Transverse colon (tissue), 3 donors: ENCODE data around the gene MYH14.

Experiments
- POLR2A ChIP-seq: fragments of 450-650 bp; IDR thresholded peaks from one replicate; pipeline ENCODE4 v1.6.1; 2016; ENCODE audit warnings: antibody characterized with exemption, mild to moderate bottlenecking, moderate library complexity
- TF ChIP-seq, protein P1 (sequence below), 5 experiments: fragments of 200-600 bp in 3 of 5; fragments of 450-650 bp in 2 of 5; sonication (generic) in 3 of 5; IDR thresholded peaks; 1 replicate in 2 of 5; 2 replicates in 3 of 5; pipeline ENCODE4 v1.5.1; 2016 to 2017; ENCODE audit warnings: antibody characterized with exemption in 5 of 5, inconsistent platforms in 3 of 5, mild to moderate bottlenecking in 2 of 5, moderate library complexity in 1 of 5

DNA sequence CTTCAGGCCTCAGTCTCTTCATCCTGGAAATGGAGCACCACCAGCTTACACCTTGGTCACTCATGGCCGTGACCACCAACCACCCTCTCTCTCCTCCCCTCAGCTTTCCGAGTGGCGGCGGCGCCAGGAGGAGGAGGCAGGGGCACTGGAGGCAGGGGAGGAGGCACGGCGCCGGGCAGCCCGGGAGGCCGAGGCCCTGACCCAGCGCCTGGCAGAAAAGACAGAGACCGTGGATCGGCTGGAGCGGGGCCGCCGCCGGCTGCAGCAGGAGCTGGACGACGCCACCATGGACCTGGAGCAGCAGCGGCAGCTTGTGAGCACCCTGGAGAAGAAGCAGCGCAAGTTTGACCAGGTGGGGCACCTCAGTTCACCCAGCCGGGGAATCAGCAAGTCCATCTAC is 78.1 kb downstream of the MYH14 start:
- TF ChIP-seq, protein P1, sequence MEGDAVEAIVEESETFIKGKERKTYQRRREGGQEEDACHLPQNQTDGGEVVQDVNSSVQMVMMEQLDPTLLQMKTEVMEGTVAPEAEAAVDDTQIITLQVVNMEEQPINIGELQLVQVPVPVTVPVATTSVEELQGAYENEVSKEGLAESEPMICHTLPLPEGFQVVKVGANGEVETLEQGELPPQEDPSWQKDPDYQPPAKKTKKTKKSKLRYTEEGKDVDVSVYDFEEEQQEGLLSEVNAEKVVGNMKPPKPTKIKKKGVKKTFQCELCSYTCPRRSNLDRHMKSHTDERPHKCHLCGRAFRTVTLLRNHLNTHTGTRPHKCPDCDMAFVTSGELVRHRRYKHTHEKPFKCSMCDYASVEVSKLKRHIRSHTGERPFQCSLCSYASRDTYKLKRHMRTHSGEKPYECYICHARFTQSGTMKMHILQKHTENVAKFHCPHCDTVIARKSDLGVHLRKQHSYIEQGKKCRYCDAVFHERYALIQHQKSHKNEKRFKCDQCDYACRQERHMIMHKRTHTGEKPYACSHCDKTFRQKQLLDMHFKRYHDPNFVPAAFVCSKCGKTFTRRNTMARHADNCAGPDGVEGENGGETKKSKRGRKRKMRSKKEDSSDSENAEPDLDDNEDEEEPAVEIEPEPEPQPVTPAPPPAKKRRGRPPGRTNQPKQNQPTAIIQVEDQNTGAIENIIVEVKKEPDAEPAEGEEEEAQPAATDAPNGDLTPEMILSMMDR (IDR thresholded peaks at IDR 0.05): no peak
- TF ChIP-seq POLR2A: no peak
